GM23338 (cell line): ENCODE results near the gene HES7. TPM values are rescaled to one million over a fixed set of nuclear protein-coding genes. Genes with fewer than 3 reads are reported as not detected.

ENCODE experiments used
- ATAC-seq: fragments of 200-7000 bp; cut with Tn5 transposase; 3 replicates; pipeline ENCODE4 v1.9.1; 2020
- DNase-seq: peaks from one replicate; pipeline ENCODE4 v3.0.0-alpha.2; 2015; ENCODE audit warnings: low spot score
- H2AFZ ChIP-seq: fragments of 200-600 bp; sonication (generic); 2 replicates; pipeline ENCODE4 v1.8.0; 2016; ENCODE audit warnings: antibody characterized with exemption, mild to moderate bottlenecking, moderate library complexity
- H3F3A ChIP-seq: fragments of 200-600 bp; sonication (generic); replicated peaks from 2 replicates; pipeline ENCODE4 v1.8.0; 2017; ENCODE audit warnings: antibody characterized with exemption, mixed run types, low read depth
- H3K27ac ChIP-seq: fragments of 200-600 bp; sonication (generic); 2 replicates; pipeline ENCODE4 v1.6.1; 2016; ENCODE audit warnings: low read depth
- H3K27me3 ChIP-seq: fragments of 200-600 bp; sonication (generic); 2 replicates; pipeline ENCODE4 v1.8.0; 2016; ENCODE audit warnings: mild to moderate bottlenecking, mixed run types, moderate library complexity; ENCODE audit not compliant: insufficient read depth
- H3K36me3 ChIP-seq: fragments of 200-600 bp; sonication (generic); 2 replicates; pipeline ENCODE4 v1.8.0; 2016; ENCODE audit warnings: mild to moderate bottlenecking; ENCODE audit not compliant: insufficient read depth
- H3K4me1 ChIP-seq: fragments of 200-600 bp; sonication (generic); 2 replicates; pipeline ENCODE4 v1.8.0; 2016; ENCODE audit warnings: mild to moderate bottlenecking, moderate library complexity; ENCODE audit not compliant: insufficient read depth
- H3K4me2 ChIP-seq: fragments of 200-600 bp; sonication (generic); 2 replicates; pipeline ENCODE4 v1.7.1; 2017; ENCODE audit warnings: mixed run types
- H3K4me3 ChIP-seq: fragments of 200-600 bp; sonication (generic); 2 replicates; pipeline ENCODE4 v1.6.1; 2016; ENCODE audit warnings: mixed run types
- H3K79me2 ChIP-seq: fragments of 200-600 bp; sonication (generic); replicated peaks from 2 replicates; pipeline ENCODE4 v1.8.0; 2017; ENCODE audit warnings: mild to moderate bottlenecking; ENCODE audit not compliant: insufficient read depth
- H3K9me2 ChIP-seq: fragments of 200-600 bp; sonication (generic); 2 replicates; pipeline ENCODE4 v1.8.0; 2017; ENCODE audit not compliant: insufficient read depth
- H4K20me1 ChIP-seq: fragments of 200-600 bp; sonication (generic); replicated peaks from 2 replicates; pipeline ENCODE4 v1.8.0; 2017; ENCODE audit warnings: mild to moderate bottlenecking; ENCODE audit not compliant: insufficient read depth
- H3K27ac Mint-ChIP-seq: 2 replicates; pipeline ENCODE4 v1.8.0; 2020; ENCODE audit warnings: inconsistent platforms, mild to moderate bottlenecking, moderate library complexity, mixed read lengths
- H3K27me3 Mint-ChIP-seq: 3 replicates; pipeline ENCODE4 v1.8.0; 2022; ENCODE audit warnings: low read depth, mild to moderate bottlenecking, moderate library complexity, mixed read lengths, inconsistent platforms; ENCODE audit not compliant: insufficient read depth, poor library complexity
- H3K36me3 Mint-ChIP-seq: 3 replicates; pipeline ENCODE4 v1.8.0; 2021; ENCODE audit warnings: low read depth, mild to moderate bottlenecking, inconsistent platforms, moderate library complexity, mixed read lengths
- H3K4me1 Mint-ChIP-seq: 3 replicates; pipeline ENCODE4 v1.8.0; 2020; ENCODE audit warnings: mild to moderate bottlenecking, inconsistent platforms, mixed read lengths
- H3K4me3 Mint-ChIP-seq: 3 replicates; pipeline ENCODE4 v1.8.0; 2021; ENCODE audit warnings: moderate library complexity, mild to moderate bottlenecking, inconsistent platforms, mixed read lengths
- H3K9me3 Mint-ChIP-seq: 3 replicates; pipeline ENCODE4 v1.8.0; 2020; ENCODE audit warnings: moderate library complexity, mild to moderate bottlenecking, inconsistent platforms, mixed read lengths
- CREB1 ChIP-seq: fragments of 250-450 bp; sonication (Bioruptor Pico); IDR thresholded peaks from 2 replicates; pipeline ENCODE4 v1.5.0; 2020; ENCODE audit warnings: low read depth, mild to moderate bottlenecking, moderate library complexity
- EZH2 ChIP-seq: fragments of 200-600 bp; sonication (generic); IDR thresholded peaks from one replicate; pipeline ENCODE4 v1.8.0; 2017; ENCODE audit warnings: antibody characterized with exemption, mild to moderate bottlenecking, low read depth; ENCODE audit not compliant: unreplicated experiment
- EZH2phosphoT487 ChIP-seq: fragments of 200-600 bp; sonication (generic); IDR thresholded peaks from one replicate; pipeline ENCODE4 v1.8.1; 2018; ENCODE audit warnings: antibody characterized with exemption; ENCODE audit not compliant: unreplicated experiment
- JUNB ChIP-seq: IDR thresholded peaks from one replicate; pipeline ENCODE4 v1.6.1; 2016; ENCODE audit warnings: antibody characterized with exemption; ENCODE audit not compliant: unreplicated experiment
- NANOG ChIP-seq: IDR thresholded peaks from 2 replicates; pipeline ENCODE4 v1.6.1; 2016; ENCODE audit warnings: antibody characterized with exemption, borderline replicate concordance
- POLR2AphosphoS5 ChIP-seq: IDR thresholded peaks from 2 replicates; pipeline ENCODE4 v1.6.1; 2016; ENCODE audit warnings: antibody characterized with exemption, low read depth
- REST ChIP-seq: IDR thresholded peaks from one replicate; pipeline ENCODE4 v1.6.1; 2018; ENCODE audit warnings: antibody characterized with exemption; ENCODE audit not compliant: unreplicated experiment
- STAT1 ChIP-seq: IDR thresholded peaks from one replicate; pipeline ENCODE4 v1.6.1; 2016; ENCODE audit warnings: antibody characterized with exemption; ENCODE audit not compliant: unreplicated experiment
- ZNF114 ChIP-seq: fragments of 250-450 bp; sonication (Bioruptor Pico); IDR thresholded peaks from 2 replicates; pipeline ENCODE4 v1.5.0; 2020; ENCODE audit warnings: mild to moderate bottlenecking, moderate library complexity
- ZNF331 ChIP-seq: fragments of 250-450 bp; sonication (Bioruptor Pico); IDR thresholded peaks from 2 replicates; pipeline ENCODE4 v1.5.0; 2020; ENCODE audit warnings: low read depth, mild to moderate bottlenecking, moderate library complexity
- polyA plus RNA-seq: library from polyadenylated mRNA; unstranded; fragments of >200 nt; fragmentation: Nextera tagmentation; extraction: Ambion mirVana; gene quantifications from 2 replicates; pipeline ENCODE4 v1.2.1, GENCODE V29; 2016
- total RNA-seq: library from RNA; depleted of rRNA; stranded (reverse); fragments of >200 nt; shearing (Covaris generic); gene quantifications from 2 replicates; pipeline ENCODE4 v1.2.3, GENCODE V29; 2014
- TF ChIP-seq, protein P1 (sequence below): fragments of 250-450 bp; sonication (Bioruptor Pico); IDR thresholded peaks from 2 replicates; pipeline ENCODE4 v1.5.0; 2020; ENCODE audit warnings: mild to moderate bottlenecking, moderate library complexity
- TF ChIP-seq, protein P2 (sequence below): IDR thresholded peaks from 2 replicates; pipeline ENCODE4 v1.6.1; 2016; ENCODE audit warnings: antibody characterized with exemption
- TF ChIP-seq, protein P3 (sequence below), 2 experiments: fragments of 200-600 bp in 1 of 2; sonication (generic) in 1 of 2; conservative IDR thresholded peaks; 2 replicates each; pipeline versions ENCODE4 v1.5.1 to v1.6.1; 2016 to 2017; ENCODE audit warnings: antibody characterized with exemption in 2 of 2, low read depth in 2 of 2, mild to moderate bottlenecking in 2 of 2, moderate library complexity in 1 of 2

HES7 gene
- total and polyA plus RNA-seq, 2 experiments from 2014 or later = 0.14 TPM; not detected in 1

DNA sequence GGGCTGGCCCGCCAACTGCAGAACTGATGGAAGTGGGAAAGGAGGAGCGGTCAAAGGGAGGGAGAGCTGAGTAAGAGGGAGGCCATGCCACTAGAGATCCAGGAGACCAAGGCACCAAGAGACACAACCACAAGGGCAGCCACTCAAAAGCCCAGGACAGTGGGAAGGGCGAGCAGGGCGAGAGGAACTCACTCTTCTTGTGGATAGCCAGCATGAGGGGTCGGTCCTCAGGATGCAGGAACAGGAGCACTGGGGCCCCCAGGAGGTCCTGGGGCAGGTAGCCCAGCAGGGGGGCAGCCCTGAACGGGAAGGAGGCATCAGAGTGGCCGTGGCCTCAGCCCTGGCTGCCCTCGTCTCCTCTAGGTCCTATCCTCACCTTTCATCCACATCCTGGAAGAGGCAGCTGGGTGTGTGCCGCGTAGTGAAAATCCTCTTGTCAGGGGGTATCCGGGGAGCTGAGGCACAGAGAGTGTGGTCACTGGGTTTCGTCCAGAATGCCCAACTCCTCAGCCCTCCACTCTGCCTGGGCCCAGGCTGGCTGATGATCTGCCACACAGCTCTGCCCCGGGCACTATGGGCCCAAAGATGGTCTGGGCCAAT is 24.0 kb upstream of the HES7 start:
- H3K4me1 ChIP-seq = peaks cover 3% of the 10 kb centered on the region; the same call in 1 of the 2 replicates
- H3K9me2 ChIP-seq = no peaks in the 10 kb centered on the region
- no peaks in the 10 kb centered on the region for H3K27me3 ChIP-seq
- peaks cover 17% of the 10 kb centered on the region; the same call in 1 of the 2 replicates for H3F3A ChIP-seq
- H3K79me2 ChIP-seq = peaks cover 4% of the 10 kb centered on the region; the same call in 1 of the 2 replicates
- H3K9me3 Mint-ChIP-seq = no peaks in the 10 kb centered on the region
- H3K27ac ChIP-seq = no peak overlapping the region
- peaks cover 6% of the 10 kb centered on the region; the same call in 2 of the 3 replicates for H3K4me1 Mint-ChIP-seq
- no peaks in the 10 kb centered on the region; the same call in 1 of the 2 replicates for H3K36me3 ChIP-seq
- H3K36me3 Mint-ChIP-seq = peaks cover 40% of the 10 kb centered on the region
- TF ChIP-seq, protein P1, sequence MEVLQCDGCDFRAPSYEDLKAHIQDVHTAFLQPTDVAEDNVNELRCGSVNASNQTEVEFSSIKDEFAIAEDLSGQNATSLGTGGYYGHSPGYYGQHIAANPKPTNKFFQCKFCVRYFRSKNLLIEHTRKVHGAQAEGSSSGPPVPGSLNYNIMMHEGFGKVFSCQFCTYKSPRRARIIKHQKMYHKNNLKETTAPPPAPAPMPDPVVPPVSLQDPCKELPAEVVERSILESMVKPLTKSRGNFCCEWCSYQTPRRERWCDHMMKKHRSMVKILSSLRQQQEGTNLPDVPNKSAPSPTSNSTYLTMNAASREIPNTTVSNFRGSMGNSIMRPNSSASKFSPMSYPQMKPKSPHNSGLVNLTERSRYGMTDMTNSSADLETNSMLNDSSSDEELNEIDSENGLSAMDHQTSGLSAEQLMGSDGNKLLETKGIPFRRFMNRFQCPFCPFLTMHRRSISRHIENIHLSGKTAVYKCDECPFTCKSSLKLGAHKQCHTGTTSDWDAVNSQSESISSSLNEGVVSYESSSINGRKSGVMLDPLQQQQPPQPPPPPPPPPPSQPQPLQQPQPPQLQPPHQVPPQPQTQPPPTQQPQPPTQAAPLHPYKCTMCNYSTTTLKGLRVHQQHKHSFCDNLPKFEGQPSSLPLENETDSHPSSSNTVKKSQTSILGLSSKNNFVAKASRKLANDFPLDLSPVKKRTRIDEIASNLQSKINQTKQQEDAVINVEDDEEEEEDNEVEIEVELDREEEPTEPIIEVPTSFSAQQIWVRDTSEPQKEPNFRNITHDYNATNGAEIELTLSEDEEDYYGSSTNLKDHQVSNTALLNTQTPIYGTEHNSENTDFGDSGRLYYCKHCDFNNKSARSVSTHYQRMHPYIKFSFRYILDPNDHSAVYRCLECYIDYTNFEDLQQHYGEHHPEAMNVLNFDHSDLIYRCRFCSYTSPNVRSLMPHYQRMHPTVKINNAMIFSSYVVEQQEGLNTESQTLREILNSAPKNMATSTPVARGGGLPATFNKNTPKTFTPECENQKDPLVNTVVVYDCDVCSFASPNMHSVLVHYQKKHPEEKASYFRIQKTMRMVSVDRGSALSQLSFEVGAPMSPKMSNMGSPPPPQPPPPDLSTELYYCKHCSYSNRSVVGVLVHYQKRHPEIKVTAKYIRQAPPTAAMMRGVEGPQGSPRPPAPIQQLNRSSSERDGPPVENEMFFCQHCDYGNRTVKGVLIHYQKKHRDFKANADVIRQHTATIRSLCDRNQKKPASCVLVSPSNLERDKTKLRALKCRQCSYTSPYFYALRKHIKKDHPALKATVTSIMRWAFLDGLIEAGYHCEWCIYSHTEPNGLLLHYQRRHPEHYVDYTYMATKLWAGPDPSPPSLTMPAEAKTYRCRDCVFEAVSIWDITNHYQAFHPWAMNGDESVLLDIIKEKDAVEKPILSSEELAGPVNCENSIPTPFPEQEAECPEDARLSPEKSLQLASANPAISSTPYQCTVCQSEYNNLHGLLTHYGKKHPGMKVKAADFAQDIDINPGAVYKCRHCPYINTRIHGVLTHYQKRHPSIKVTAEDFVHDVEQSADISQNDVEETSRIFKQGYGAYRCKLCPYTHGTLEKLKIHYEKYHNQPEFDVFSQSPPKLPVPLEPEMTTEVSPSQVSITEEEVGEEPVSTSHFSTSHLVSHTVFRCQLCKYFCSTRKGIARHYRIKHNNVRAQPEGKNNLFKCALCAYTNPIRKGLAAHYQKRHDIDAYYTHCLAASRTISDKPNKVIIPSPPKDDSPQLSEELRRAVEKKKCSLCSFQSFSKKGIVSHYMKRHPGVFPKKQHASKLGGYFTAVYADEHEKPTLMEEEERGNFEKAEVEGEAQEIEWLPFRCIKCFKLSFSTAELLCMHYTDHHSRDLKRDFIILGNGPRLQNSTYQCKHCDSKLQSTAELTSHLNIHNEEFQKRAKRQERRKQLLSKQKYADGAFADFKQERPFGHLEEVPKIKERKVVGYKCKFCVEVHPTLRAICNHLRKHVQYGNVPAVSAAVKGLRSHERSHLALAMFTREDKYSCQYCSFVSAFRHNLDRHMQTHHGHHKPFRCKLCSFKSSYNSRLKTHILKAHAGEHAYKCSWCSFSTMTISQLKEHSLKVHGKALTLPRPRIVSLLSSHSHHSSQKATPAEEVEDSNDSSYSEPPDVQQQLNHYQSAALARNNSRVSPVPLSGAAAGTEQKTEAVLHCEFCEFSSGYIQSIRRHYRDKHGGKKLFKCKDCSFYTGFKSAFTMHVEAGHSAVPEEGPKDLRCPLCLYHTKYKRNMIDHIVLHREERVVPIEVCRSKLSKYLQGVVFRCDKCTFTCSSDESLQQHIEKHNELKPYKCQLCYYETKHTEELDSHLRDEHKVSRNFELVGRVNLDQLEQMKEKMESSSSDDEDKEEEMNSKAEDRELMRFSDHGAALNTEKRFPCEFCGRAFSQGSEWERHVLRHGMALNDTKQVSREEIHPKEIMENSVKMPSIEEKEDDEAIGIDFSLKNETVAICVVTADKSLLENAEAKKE = no peak
- TF ChIP-seq EZH2 = no peak
- no peak for TF ChIP-seq JUNB
- no peak for TF ChIP-seq CREB1
- TF ChIP-seq ZNF114 (CRISPR knock-in tag) = no peak
- TF ChIP-seq, protein P2, sequence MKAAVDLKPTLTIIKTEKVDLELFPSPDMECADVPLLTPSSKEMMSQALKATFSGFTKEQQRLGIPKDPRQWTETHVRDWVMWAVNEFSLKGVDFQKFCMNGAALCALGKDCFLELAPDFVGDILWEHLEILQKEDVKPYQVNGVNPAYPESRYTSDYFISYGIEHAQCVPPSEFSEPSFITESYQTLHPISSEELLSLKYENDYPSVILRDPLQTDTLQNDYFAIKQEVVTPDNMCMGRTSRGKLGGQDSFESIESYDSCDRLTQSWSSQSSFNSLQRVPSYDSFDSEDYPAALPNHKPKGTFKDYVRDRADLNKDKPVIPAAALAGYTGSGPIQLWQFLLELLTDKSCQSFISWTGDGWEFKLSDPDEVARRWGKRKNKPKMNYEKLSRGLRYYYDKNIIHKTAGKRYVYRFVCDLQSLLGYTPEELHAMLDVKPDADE = no peak
- no peak for TF ChIP-seq ZNF331
- TF ChIP-seq NANOG = no peak
- TF ChIP-seq POLR2AphosphoS5 = no peak
- no peak for TF ChIP-seq REST
- no peak for TF ChIP-seq STAT1
- no peak for TF ChIP-seq EZH2phosphoT487
- TF ChIP-seq, protein P3, sequence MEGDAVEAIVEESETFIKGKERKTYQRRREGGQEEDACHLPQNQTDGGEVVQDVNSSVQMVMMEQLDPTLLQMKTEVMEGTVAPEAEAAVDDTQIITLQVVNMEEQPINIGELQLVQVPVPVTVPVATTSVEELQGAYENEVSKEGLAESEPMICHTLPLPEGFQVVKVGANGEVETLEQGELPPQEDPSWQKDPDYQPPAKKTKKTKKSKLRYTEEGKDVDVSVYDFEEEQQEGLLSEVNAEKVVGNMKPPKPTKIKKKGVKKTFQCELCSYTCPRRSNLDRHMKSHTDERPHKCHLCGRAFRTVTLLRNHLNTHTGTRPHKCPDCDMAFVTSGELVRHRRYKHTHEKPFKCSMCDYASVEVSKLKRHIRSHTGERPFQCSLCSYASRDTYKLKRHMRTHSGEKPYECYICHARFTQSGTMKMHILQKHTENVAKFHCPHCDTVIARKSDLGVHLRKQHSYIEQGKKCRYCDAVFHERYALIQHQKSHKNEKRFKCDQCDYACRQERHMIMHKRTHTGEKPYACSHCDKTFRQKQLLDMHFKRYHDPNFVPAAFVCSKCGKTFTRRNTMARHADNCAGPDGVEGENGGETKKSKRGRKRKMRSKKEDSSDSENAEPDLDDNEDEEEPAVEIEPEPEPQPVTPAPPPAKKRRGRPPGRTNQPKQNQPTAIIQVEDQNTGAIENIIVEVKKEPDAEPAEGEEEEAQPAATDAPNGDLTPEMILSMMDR (conservative IDR thresholded peaks at IDR 0.05; ENCODE audit: low read depth in 2 of 2) = no peak
- DNase-seq (no peak), ATAC-seq (no peak)
- peaks cover 11% of the 10 kb centered on the region for H3K27me3 Mint-ChIP-seq
- no peak overlapping the region for H3K4me2 ChIP-seq
- no peaks in the 10 kb centered on the region; the same call in 1 of the 2 replicates for H4K20me1 ChIP-seq
- no peak overlapping the region for H3K27ac Mint-ChIP-seq
- no peak overlapping the region for H3K4me3 ChIP-seq
- H3K4me3 Mint-ChIP-seq = no peak overlapping the region
- H2AFZ ChIP-seq = no peak overlapping the region
